ENCODE measurements around the gene TRAPPC11.

DNA sequence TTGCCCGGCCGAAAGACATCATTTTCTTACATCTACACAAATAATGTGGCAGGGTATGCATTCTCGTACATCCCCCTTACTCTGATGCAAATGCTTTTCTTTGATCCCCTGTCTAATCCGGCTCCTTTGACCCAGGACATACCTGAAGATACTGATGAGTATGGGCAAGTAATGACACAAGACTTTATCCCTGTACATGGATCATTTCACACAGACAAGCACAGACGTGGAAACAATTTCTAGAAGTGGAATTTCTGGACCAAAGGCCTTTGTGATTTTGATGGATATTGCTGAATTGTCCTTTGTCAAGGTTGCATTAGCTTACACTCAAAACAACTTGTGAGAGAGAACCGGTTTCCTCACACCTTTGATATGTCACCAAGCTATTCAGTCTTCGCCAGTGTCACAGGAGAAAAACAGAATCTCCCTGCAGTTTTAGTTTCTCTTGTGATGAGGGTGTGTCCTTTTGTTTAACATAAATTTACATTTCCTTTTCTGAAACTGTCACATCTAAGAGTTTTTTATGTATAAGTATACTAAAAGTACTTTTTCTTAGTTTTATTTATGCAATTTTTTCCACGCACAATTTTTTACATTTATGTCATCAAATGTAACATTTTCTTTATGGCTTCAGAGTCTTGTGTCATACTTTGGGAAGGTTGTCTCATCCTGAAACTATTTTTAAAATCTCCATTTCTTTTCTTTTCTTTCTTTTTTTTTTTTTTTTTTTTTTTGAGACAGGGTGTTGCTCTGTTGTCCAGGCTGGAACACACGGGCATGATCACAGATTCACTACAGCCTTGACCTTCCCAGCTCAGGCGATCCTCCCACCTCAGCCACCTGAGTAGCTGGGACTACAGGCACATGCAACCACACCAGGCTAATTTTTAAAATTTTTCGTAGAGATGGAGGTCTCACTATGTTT, 25.4 kb upstream of the TRAPPC11 start:
- TF ChIP-seq GABPA (IDR thresholded peaks at IDR 0.05; ENCODE audit: low read depth, low read length) (no peak), GABPA (CRISPR knock-in tag; IDR thresholded peaks at IDR 0.05; ENCODE audit: low read depth) (no peak), POLR2A (IDR thresholded peaks at IDR 0.05; ENCODE audit: insufficient read depth in 1 of 2, low read depth in 2 of 2, low read length in 2 of 2) (no peak), ARNT2 (CRISPR knock-in tag; IDR thresholded peaks at IDR 0.05; ENCODE audit: low read depth) (no peak), ESRRA (CRISPR knock-in tag; IDR thresholded peaks at IDR 0.05; ENCODE audit: low read depth) (no peak), MTF1 (CRISPR knock-in tag; IDR thresholded peaks at IDR 0.05) (no peak), ZNF24 (IDR thresholded peaks at IDR 0.05) (no peak), SMC3 (IDR thresholded peaks at IDR 0.05; ENCODE audit: low read length) (no peak)
- TF ChIP-seq, protein P1, sequence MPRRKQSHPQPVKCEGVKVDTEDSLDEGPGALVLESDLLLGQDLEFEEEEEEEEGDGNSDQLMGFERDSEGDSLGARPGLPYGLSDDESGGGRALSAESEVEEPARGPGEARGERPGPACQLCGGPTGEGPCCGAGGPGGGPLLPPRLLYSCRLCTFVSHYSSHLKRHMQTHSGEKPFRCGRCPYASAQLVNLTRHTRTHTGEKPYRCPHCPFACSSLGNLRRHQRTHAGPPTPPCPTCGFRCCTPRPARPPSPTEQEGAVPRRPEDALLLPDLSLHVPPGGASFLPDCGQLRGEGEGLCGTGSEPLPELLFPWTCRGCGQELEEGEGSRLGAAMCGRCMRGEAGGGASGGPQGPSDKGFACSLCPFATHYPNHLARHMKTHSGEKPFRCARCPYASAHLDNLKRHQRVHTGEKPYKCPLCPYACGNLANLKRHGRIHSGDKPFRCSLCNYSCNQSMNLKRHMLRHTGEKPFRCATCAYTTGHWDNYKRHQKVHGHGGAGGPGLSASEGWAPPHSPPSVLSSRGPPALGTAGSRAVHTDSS (CRISPR knock-in tag; conservative IDR thresholded peaks at IDR 0.05) = no peak
- TF ChIP-seq, protein P2, sequence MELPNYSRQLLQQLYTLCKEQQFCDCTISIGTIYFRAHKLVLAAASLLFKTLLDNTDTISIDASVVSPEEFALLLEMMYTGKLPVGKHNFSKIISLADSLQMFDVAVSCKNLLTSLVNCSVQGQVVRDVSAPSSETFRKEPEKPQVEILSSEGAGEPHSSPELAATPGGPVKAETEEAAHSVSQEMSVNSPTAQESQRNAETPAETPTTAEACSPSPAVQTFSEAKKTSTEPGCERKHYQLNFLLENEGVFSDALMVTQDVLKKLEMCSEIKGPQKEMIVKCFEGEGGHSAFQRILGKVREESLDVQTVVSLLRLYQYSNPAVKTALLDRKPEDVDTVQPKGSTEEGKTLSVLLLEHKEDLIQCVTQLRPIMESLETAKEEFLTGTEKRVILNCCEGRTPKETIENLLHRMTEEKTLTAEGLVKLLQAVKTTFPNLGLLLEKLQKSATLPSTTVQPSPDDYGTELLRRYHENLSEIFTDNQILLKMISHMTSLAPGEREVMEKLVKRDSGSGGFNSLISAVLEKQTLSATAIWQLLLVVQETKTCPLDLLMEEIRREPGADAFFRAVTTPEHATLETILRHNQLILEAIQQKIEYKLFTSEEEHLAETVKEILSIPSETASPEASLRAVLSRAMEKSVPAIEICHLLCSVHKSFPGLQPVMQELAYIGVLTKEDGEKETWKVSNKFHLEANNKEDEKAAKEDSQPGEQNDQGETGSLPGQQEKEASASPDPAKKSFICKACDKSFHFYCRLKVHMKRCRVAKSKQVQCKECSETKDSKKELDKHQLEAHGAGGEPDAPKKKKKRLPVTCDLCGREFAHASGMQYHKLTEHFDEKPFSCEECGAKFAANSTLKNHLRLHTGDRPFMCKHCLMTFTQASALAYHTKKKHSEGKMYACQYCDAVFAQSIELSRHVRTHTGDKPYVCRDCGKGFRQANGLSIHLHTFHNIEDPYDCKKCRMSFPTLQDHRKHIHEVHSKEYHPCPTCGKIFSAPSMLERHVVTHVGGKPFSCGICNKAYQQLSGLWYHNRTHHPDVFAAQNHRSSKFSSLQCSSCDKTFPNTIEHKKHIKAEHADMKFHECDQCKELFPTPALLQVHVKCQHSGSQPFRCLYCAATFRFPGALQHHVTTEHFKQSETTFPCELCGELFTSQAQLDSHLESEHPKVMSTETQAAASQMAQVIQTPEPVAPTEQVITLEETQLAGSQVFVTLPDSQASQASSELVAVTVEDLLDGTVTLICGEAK (IDR thresholded peaks at IDR 0.05) = no peak
- TF ChIP-seq, protein P2 (CRISPR knock-in tag; IDR thresholded peaks at IDR 0.05) = no peak
